ENCODE results near the gene CTNNBIP1.

CTNNBIP1 gene

DNA sequence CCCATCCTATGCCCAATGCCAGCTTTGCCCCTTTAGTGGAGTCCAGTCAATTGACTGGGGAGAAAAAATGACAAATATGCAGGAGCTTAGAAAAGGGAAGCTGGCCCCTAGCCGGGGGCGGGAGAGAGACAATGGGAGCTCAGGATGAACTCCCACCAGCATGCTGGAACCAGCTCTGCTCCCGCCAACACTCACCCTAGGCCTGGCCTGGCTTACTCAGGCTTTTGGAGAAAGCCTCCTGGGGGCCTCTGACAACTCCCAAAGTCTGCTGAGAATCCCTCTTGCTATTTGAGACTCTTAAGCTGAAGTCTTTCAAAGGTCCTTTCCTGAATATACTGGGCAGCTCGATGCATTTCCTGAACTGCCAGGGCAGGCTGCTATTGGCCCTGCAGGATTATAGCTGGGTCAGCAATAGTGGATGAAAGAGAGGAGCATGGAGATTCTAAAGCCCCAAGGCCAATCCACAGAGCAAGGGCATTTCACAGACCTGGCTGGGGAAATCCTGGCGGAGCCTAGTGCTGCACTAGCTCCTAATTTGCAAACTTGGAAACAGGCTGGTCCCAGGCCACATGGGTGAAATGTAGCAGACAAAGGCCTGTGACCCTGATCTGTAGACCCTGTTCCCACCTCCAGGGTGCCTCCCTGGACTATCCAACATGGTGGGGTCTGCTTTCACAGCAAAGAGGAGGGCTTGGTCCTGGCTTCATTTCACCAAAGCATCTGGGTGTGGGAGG lies 50.6 kb downstream of the CTNNBIP1 start:
- TF ChIP-seq, protein P1, sequence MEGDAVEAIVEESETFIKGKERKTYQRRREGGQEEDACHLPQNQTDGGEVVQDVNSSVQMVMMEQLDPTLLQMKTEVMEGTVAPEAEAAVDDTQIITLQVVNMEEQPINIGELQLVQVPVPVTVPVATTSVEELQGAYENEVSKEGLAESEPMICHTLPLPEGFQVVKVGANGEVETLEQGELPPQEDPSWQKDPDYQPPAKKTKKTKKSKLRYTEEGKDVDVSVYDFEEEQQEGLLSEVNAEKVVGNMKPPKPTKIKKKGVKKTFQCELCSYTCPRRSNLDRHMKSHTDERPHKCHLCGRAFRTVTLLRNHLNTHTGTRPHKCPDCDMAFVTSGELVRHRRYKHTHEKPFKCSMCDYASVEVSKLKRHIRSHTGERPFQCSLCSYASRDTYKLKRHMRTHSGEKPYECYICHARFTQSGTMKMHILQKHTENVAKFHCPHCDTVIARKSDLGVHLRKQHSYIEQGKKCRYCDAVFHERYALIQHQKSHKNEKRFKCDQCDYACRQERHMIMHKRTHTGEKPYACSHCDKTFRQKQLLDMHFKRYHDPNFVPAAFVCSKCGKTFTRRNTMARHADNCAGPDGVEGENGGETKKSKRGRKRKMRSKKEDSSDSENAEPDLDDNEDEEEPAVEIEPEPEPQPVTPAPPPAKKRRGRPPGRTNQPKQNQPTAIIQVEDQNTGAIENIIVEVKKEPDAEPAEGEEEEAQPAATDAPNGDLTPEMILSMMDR (IDR thresholded peaks at IDR 0.05; ENCODE audit: insufficient read depth, low read depth, low read length, missing control alignments), result no peak
- DNase-seq (ENCODE audit: low read depth), result no peak
- H3K4me3 ChIP-seq (ENCODE audit: low read depth, low read length), result no peak overlapping the region

DNA sequence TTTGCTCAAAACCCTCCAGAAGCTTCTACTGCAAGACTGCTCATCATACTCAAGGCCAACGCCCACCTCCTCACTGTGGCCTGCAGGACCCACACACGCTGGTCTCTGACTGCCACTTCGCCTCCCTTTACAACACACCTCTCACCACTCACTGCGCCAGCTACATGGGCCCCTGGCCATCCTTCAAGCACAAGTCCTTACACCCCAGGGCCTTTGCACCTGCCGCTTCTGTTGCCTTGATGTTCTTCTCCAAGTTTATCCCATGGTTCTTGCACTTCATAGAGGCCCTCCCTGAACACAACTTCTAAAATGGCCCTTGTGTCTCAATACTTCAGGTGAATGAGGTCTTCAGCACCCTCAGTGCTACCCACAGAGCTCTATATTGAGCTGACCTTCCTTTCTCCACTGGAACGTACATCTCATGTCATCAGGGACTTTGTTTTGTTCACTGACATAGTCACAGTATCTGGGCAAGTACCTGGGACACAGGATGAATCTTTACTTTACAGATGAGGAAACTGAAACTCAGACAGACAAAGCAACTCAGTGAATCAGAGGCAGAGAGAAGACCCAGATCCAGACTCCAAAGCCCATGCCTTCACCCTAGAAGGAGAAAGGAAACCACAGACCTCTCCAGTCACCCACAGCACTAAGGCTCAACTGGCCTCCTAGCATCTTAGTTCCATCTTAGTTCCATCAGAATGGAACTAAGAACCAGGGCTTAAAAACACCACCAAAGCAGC lies 51.6 kb downstream of the CTNNBIP1 start:
- no peak for DNase-seq (ENCODE audit: low read depth)
- H3K4me3 ChIP-seq (ENCODE audit: low read depth, low read length), result no peak overlapping the region
- TF ChIP-seq, protein P1 (IDR thresholded peaks at IDR 0.05; ENCODE audit: insufficient read depth, low read depth, low read length, missing control alignments), result no peak

DNA sequence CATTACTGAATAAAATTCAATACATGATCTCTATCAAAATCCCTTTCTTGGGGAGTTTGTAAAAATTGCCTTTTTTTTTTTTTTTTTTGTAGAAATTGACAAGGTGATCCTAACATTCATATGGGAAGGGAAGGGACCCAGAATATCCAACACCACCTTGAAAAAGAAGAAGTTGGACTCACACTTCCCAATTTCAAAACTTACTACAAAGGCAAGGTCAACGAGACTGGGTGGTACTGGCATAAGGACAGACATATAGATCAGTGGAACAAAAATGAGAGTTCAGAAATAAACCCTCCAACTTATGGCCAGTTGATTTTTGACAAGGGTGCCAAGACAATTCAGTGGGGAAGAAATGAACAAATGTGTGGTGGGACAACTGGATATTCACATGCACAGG lies 54.9 kb downstream of the CTNNBIP1 start:
- TF ChIP-seq, protein P1 (IDR thresholded peaks at IDR 0.05; ENCODE audit: insufficient read depth, low read depth, low read length, missing control alignments), result no peak
- no peak overlapping the region for H3K4me3 ChIP-seq (ENCODE audit: low read depth, low read length)
- DNase-seq (ENCODE audit: low read depth), result no peak

DNA sequence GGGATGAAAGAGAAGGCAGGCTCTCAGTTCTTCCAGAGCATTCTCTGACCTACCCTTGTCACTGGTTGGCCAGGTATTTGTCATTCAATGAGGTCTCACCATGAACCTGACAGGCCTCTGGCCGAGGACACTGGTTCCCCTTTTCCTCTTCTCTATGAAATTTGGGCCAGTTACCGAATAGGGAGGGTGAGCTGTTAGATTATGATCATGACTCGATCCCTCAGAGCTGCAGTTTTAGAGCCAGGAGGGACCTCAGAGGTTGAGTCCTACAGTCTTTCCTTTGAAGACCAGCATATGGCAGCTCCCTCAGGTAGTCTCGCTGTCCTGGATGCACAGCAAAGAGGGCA lies 56.8 kb downstream of the CTNNBIP1 start:
- no peak for DNase-seq (ENCODE audit: low read depth)
- no peak overlapping the region for H3K4me3 ChIP-seq (ENCODE audit: low read depth, low read length)
- TF ChIP-seq, protein P1 (IDR thresholded peaks at IDR 0.05; ENCODE audit: insufficient read depth, low read depth, low read length, missing control alignments), result no peak

DNA sequence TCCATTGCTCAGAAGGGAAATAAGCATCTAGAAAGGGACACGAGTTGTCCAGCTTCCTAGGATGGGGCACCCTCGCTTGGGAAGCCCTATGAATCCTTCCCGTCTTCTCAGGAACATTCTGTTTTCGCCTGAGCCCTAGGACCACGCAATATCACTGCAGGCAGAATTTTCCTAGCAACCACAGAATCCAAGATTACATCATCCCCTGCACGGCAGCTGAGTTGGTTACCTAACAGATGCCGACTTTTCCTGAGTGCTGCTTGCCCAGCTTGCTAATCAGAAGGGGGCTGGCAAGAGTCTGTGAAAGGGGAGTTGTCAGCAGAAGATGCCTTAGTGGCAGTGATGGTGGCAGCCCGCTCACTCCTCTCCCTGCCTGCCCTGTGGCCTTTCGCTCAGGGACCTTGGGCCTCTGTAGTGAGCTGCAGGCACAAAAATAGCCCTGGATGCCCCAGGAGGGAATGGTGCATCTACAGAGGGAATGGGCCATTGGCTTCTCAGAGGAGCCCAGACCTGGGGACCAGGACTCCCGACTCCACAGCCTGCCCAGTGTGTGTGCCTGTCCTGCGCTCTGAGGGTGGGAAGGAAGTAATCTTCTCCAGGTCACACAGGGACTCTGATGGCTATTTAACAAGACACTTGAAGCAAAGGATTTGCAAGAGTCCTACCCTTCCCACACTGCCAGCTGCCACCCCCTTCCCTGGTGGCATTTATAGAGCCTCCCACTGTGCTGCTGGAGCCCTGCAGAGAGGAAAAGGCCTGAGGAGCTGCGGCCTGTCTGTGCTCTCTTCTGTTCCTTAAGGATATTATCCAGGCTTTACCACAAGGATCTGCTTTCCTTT lies 57.4 kb downstream of the CTNNBIP1 start:
- no peak for DNase-seq (ENCODE audit: low read depth)
- TF ChIP-seq, protein P1 (IDR thresholded peaks at IDR 0.05; ENCODE audit: insufficient read depth, low read depth, low read length, missing control alignments), result no peak
- H3K4me3 ChIP-seq (ENCODE audit: low read depth, low read length), result no peak overlapping the region

DNA sequence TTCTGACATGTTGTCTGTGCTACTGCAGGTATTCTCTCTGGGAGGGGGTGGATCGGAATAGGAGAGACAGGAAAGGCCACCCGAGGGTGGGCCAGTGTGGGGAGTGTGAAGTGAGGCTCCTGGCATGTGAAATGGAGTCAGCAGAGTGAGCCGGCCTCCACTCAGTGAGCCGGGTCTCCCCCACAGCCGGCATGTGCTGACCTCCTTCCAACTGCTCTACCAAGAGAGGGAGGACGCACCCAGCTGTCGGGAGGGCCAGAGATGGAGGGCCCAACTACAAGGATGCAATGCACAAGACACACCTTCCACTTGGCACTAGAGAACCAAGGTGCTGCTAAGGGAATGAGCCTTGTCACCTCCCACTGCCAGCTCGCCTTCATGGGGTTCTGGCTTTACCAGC lies 58.1 kb downstream of the CTNNBIP1 start:
- no peak for DNase-seq (ENCODE audit: low read depth)
- TF ChIP-seq, protein P1 (IDR thresholded peaks at IDR 0.05; ENCODE audit: insufficient read depth, low read depth, low read length, missing control alignments), result no peak
- H3K4me3 ChIP-seq (ENCODE audit: low read depth, low read length), result no peak overlapping the region
